HFFc6 (cell line): ENCODE measurements around the gene GALK1. TPM values are rescaled to one million over a fixed set of nuclear protein-coding genes. Genes with fewer than 3 reads are reported as not detected.

Source experiments
- DNase-seq: peaks from one replicate; pipeline ENCODE4 v3.0.0-alpha.2; 2018
- H3K27ac Mint-ChIP-seq: 2 replicates; pipeline ENCODE4 v1.8.0; 2020; ENCODE audit warnings: mild to moderate bottlenecking, mixed read lengths
- H3K27me3 Mint-ChIP-seq: 2 replicates; pipeline ENCODE4 v1.8.0; 2021; ENCODE audit warnings: mild to moderate bottlenecking, moderate library complexity, mixed read lengths; ENCODE audit not compliant: insufficient read depth
- H3K36me3 Mint-ChIP-seq: 2 replicates; pipeline ENCODE4 v1.8.0; 2021; ENCODE audit warnings: low read depth, mixed read lengths
- H3K4me1 Mint-ChIP-seq: 2 replicates; pipeline ENCODE4 v1.8.0; 2020; ENCODE audit warnings: low read depth, mixed read lengths
- H3K4me3 Mint-ChIP-seq: 2 replicates; pipeline ENCODE4 v1.8.0; 2020; ENCODE audit warnings: mild to moderate bottlenecking, moderate library complexity, mixed read lengths
- H3K9me3 Mint-ChIP-seq: 2 replicates; pipeline ENCODE4 v1.8.0; 2020; ENCODE audit warnings: mild to moderate bottlenecking, mixed read lengths
- total RNA-seq, 6 experiments: library from RNA; stranded (reverse); fragmentation: NEBNext Ultra II Directional; extraction: Animal tissue kit (Norgen Biotek cat#: 25700); gene quantifications; 2 replicates in 1 of 6; 3 replicates in 5 of 6; pipeline ENCODE4 v1.2.3, GENCODE V29; 2021
- TF ChIP-seq, protein P1 (sequence below): fragments of 200-600 bp; sonication (generic); IDR thresholded peaks from 2 replicates; pipeline ENCODE4 v1.5.0; 2021; ENCODE audit warnings: antibody characterized with exemption, mild to moderate bottlenecking

Gene GALK1
- total RNA-seq, 6 experiments from 2014 or later, result 33.8 to 43.2 (median 37.7) TPM

DNA sequence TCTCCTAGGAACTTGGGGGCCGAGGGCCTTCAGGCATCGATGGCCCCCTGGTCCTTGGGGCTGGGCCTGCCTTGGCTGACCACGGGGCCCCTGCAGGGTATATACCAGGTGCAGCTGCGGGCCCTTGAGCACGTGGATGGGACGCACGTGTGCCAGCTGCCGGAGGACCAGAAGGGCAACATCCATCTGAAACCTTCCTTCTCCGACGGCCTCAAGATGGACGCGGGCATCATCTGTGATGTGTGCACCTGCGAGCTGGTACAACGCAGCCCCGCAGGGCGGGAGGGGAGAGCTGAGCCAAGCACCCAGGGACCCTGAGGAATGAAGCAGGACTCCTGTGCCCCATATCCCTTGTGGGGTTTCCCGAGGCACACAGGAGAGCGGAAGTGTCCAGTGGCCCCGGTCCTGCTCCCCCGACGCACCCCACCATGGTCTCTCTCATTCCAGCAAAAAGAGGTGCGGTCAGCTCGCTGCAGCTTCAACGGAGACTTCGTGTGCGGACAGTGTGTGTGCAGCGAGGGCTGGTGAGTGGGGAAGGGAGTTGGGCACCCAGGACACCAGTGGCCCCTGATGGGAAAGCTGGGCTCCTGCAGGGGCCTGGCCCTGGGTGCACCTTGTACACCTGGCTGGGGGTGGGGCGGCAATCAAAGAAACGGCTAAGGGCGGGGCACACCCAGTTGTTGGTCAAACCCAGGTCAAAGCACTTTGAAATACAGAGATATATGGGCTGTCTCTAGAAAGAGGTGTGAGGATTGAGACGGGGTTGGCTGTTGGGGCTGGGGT is 33.1 kb downstream of the GALK1 start:
- peaks cover 5% of the 10 kb centered on the region; the same call in 1 of the 2 replicates for H3K27me3 Mint-ChIP-seq
- H3K4me1 Mint-ChIP-seq, result peaks cover 6% of the 10 kb centered on the region; the same call in 1 of the 2 replicates
- no peaks in the 10 kb centered on the region for H3K36me3 Mint-ChIP-seq
- TF ChIP-seq, protein P1, sequence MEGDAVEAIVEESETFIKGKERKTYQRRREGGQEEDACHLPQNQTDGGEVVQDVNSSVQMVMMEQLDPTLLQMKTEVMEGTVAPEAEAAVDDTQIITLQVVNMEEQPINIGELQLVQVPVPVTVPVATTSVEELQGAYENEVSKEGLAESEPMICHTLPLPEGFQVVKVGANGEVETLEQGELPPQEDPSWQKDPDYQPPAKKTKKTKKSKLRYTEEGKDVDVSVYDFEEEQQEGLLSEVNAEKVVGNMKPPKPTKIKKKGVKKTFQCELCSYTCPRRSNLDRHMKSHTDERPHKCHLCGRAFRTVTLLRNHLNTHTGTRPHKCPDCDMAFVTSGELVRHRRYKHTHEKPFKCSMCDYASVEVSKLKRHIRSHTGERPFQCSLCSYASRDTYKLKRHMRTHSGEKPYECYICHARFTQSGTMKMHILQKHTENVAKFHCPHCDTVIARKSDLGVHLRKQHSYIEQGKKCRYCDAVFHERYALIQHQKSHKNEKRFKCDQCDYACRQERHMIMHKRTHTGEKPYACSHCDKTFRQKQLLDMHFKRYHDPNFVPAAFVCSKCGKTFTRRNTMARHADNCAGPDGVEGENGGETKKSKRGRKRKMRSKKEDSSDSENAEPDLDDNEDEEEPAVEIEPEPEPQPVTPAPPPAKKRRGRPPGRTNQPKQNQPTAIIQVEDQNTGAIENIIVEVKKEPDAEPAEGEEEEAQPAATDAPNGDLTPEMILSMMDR, result no peak
- no peaks in the 10 kb centered on the region for H3K9me3 Mint-ChIP-seq
- no peak overlapping the region for H3K27ac Mint-ChIP-seq
- no peak overlapping the region for H3K4me3 Mint-ChIP-seq
- no peak for DNase-seq

DNA sequence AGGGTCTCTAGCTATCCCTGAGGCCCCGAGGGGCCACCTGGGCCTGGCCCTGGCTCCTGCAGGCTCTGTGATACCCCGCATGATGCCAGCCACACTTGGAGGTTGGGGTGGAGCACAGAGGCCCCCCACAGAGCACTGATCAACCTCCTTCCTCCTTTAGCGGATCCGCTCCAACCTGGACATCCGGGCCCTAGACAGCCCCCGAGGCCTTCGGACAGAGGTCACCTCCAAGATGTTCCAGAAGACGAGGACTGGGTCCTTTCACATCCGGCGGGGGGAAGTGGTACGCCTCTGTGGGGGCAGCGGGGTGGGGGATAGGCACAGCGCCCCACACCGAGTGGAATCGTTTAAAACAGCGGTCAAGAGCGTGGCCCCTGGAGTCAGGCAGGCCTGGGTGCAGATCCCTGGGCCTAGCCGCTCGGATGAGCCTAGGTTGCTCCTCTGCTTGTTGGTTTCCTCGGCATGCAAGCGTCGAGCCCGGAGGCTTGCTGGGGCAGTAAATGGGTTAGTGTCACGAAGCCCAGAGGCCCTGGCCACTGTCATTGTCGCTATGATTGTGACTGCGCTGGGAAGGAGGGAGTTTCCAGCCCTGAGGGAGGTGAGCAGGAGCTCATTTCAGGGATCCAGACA is 33.8 kb downstream of the GALK1 start:
- H3K4me3 Mint-ChIP-seq, result no peak overlapping the region
- DNase-seq, result no peak
- H3K9me3 Mint-ChIP-seq, result no peaks in the 10 kb centered on the region
- peaks cover 5% of the 10 kb centered on the region; the same call in 1 of the 2 replicates for H3K27me3 Mint-ChIP-seq
- TF ChIP-seq, protein P1, result no peak
- peaks cover 6% of the 10 kb centered on the region; the same call in 1 of the 2 replicates for H3K4me1 Mint-ChIP-seq
- no peak overlapping the region for H3K27ac Mint-ChIP-seq
- H3K36me3 Mint-ChIP-seq, result no peaks in the 10 kb centered on the region

DNA sequence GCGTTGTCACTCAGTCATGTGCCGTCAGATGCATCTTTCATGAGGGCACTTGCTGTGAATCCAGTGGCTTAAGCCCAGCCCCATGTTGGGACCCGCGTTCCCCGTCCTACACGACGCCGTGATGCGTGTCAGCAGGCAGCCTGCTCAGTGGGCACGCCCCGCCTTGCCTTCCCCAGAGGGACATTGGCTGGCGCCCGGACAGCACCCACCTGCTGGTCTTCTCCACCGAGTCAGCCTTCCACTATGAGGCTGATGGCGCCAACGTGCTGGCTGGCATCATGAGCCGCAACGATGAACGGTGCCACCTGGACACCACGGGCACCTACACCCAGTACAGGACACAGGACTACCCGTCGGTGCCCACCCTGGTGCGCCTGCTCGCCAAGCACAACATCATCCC is 34.9 kb downstream of the GALK1 start:
- Mint-ChIP-seq H3K27me3 (peaks cover 5% of the 10 kb centered on the region; the same call in 1 of the 2 replicates), H3K36me3 (no peaks in the 10 kb centered on the region), H3K4me1 (peaks cover 6% of the 10 kb centered on the region; the same call in 1 of the 2 replicates), H3K9me3 (no peaks in the 10 kb centered on the region), H3K4me3 (no peak overlapping the region), H3K27ac (no peak overlapping the region)
- TF ChIP-seq, protein P1, result no peak
- DNase-seq, result no peak

DNA sequence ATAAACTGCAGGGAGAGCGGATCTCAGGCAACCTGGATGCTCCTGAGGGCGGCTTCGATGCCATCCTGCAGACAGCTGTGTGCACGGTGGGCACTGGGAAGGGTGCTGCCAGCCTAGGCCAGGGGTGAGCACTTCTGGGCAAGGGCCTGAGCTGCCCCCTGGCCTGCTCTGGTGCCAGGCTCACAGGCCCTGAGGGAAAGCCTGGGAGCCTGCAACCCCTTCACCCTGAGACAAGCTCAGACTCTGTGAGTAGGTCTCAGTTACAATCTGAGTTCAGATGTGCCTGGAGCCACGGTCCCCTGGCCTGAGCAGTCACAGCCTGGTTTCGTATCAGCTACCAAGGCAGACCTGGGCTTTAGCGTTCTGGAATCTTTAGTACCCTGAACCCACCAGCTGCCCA is 35.6 kb downstream of the GALK1 start:
- TF ChIP-seq, protein P1, result no peak
- Mint-ChIP-seq H3K27ac (no peak overlapping the region), H3K4me3 (no peak overlapping the region)

DNA sequence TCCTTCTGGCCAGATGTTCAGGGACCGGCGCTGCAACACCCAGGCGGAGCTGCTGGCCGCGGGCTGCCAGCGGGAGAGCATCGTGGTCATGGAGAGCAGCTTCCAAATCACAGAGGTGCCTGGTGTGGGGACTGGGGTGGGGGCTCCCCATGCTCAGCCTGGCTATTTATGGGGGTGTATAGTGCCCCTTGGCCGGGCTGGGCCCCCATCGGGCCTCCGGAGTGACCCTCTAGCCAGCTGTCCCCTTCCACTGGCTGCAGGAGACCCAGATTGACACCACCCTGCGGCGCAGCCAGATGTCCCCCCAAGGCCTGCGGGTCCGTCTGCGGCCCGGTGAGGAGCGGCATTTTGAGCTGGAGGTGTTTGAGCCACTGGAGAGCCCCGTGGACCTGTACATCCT is 37.6 kb downstream of the GALK1 start:
- no peak for DNase-seq
- TF ChIP-seq, protein P1, result no peak
- no peaks in the 10 kb centered on the region for H3K36me3 Mint-ChIP-seq
- H3K4me1 Mint-ChIP-seq, result no peaks in the 10 kb centered on the region
- H3K27ac Mint-ChIP-seq, result no peak overlapping the region
- peaks cover 8% of the 10 kb centered on the region; the same call in 1 of the 2 replicates for H3K27me3 Mint-ChIP-seq
- no peak overlapping the region for H3K4me3 Mint-ChIP-seq
- H3K9me3 Mint-ChIP-seq, result no peaks in the 10 kb centered on the region

More for the DNA sequence above, 35.6 kb downstream of the GALK1 start:
- Mint-ChIP-seq H3K4me1 (peaks cover under 1% of the 10 kb centered on the region; the same call in 1 of the 2 replicates), H3K9me3 (no peaks in the 10 kb centered on the region), H3K27me3 (peaks cover 7% of the 10 kb centered on the region; the same call in 1 of the 2 replicates), H3K36me3 (no peaks in the 10 kb centered on the region)
- DNase-seq, result no peak
